ENCODE results near the gene HOXD3. TPM values are rescaled to one million over a fixed set of nuclear protein-coding genes. Genes with fewer than 3 reads are reported as not detected.

The HOXD3 gene
- total and polyA plus RNA-seq, 9 of the 15 experiments (the other 6 are each of a cell fraction or from before 2014, with no cell fraction given) = not detected

- no peak for TF ChIP-seq CUX1 (CRISPR knock-in tag; IDR thresholded peaks at IDR 0.05)
- TF ChIP-seq STAG1 (CRISPR knock-in tag; IDR thresholded peaks at IDR 0.05; ENCODE audit: borderline replicate concordance) = no peak
- no peak for TF ChIP-seq ZFPM2 (CRISPR knock-in tag; IDR thresholded peaks at IDR 0.05)
Observed at GRCh38 chr2:176192351-176192750, 35.2 kb downstream of the HOXD3 start (continued).

GRCh38 chr2:176193048-176193447 lies 35.9 kb downstream of the HOXD3 start:
- no peak overlapping the region for H3K4me2 ChIP-seq (ENCODE audit: insufficient read depth, low read length)
- no peak overlapping the region for H2AFZ ChIP-seq (ENCODE audit: low read depth, low read length)
- peaks cover 0 to 11% of the 10 kb centered on the region in 2 experiments; a peak in 2 of 5 replicates for H3K4me1 ChIP-seq (replicated peaks in 1 of 2; ENCODE audit: control insufficient read depth in 2 of 2, insufficient read depth in 2 of 2, low read length in 2 of 2)
- POLR2A ChIA-PET = no interaction called here
- ATAC-seq = no peak
- H3K9ac ChIP-seq (ENCODE audit: insufficient read depth in 1 of 2, low read depth in 2 of 2, low read length in 2 of 2) = no peak overlapping the region
- no peaks in the 10 kb centered on the region for H3K79me2 ChIP-seq (ENCODE audit: control insufficient read depth, insufficient read depth, low read length)
- in situ Hi-C loops (cut with MboI) = no loop called here
- H4K20me1 ChIP-seq (replicated peaks; ENCODE audit: control insufficient read depth, insufficient read depth, low read length) = no peaks in the 10 kb centered on the region
- peaks cover 17 to 31% of the 10 kb centered on the region in 2 experiments; a peak in 4 of 5 replicates for H3K27me3 ChIP-seq (ENCODE audit: control insufficient read depth in 2 of 2, insufficient read depth in 2 of 2, low read length in 2 of 2)
- H3K36me3 ChIP-seq (ENCODE audit: control insufficient read depth, insufficient read depth, low read length) = no peaks in the 10 kb centered on the region
- no peaks in the 10 kb centered on the region for H3K9me3 ChIP-seq (replicated peaks; ENCODE audit: control insufficient read depth, insufficient read depth, low read depth, low read length)
- intact Hi-C loops (cut with micrococcal nuclease) = no loop called here
- no peak for FAIRE-seq
- CTCF ChIA-PET (ENCODE audit: low intra/inter-chr PET ratio) = no interaction called here
- WGBS (ENCODE audit: insufficient coverage, low coverage, missing lambda C conversion rate) = 0% methylated on average over 1 of the region's 1 CpG
- DNase-seq (ENCODE audit: extremely low read depth in 1 of 4, low spot score in 3 of 4) = no peak
- H3K9me1 ChIP-seq (ENCODE audit: control insufficient read depth, insufficient read depth, low read length) = no peaks in the 10 kb centered on the region
- BruUV-seq (replicated peaks) = no TSS peak
- H3K27ac ChIP-seq (ENCODE audit: extremely low read depth, low read depth, low read length) = no peak overlapping the region
- no peak overlapping the region for H3K4me3 ChIP-seq
- TF ChIP-seq SAFB (IDR thresholded peaks at IDR 0.05; ENCODE audit: borderline replicate concordance, low read depth, low read length) (no peak), PKNOX1 (IDR thresholded peaks at IDR 0.05) (no peak), ZNF609 (CRISPR knock-in tag; IDR thresholded peaks at IDR 0.05; ENCODE audit: borderline replicate concordance) (no peak), KLF10 (CRISPR knock-in tag; IDR thresholded peaks at IDR 0.05) (no peak)

Measured in K562 (cell line).